Cardiac muscle cell (in vitro differentiated cells and primary cell): Measurements from ENCODE around the gene CIAO2B. TPM values are rescaled to one million over a fixed set of nuclear protein-coding genes. Genes with fewer than 3 reads are reported as not detected.
A peak's percentile ranks its signal among the peaks of the same experiment; 100 is the strongest.

ENCODE experiments used
- DNase-seq, 2 donors: peaks; one replicate each; pipeline versions ENCODE4 v3.0.0 to v3.0.0-alpha.2; 2010 to 2017; ENCODE audit warnings: low read depth in 1 of 2, low spot score in 1 of 2
- H3K27ac ChIP-seq: fragments of 200-600 bp; sonication (generic); 2 replicates; pipeline ENCODE4 v1.5.1; 2016
- H3K27me3 ChIP-seq: fragments of 200-600 bp; sonication (generic); 2 replicates; pipeline ENCODE4 v1.6.0; 2016; ENCODE audit warnings: control low read depth
- H3K36me3 ChIP-seq: fragments of 200-600 bp; sonication (generic); 2 replicates; pipeline ENCODE4 v1.5.1; 2016; ENCODE audit warnings: control low read depth
- H3K4me1 ChIP-seq: fragments of 200-600 bp; sonication (generic); 2 replicates; pipeline ENCODE4 v1.8.1; 2017; ENCODE audit warnings: low read depth, mild to moderate bottlenecking, mixed run types
- H3K4me3 ChIP-seq: fragments of 200-600 bp; sonication (generic); 2 replicates; pipeline ENCODE4 v1.5.1; 2016; ENCODE audit warnings: mild to moderate bottlenecking
- H3K9me3 ChIP-seq: fragments of 200-600 bp; sonication (generic); 2 replicates; pipeline ENCODE4 v1.5.1; 2017; ENCODE audit warnings: low read depth, mild to moderate bottlenecking, control low read depth
- CTCF ChIP-seq: IDR thresholded peaks from 2 replicates; pipeline ENCODE4 v1.5.1; 2012; ENCODE audit warnings: low read depth, mild to moderate bottlenecking, low read length
- polyA plus RNA-seq: library from polyadenylated mRNA; unstranded; fragments of >200 nt; fragmentation: Nextera tagmentation; extraction: Ambion mirVana; gene quantifications from 2 replicates; pipeline ENCODE4 v1.2.1, GENCODE V29; 2016
- total RNA-seq: library from RNA; depleted of rRNA; stranded (reverse); fragments of >200 nt; gene quantifications from 2 replicates; pipeline ENCODE4 v1.2.3, GENCODE V29; 2016

CIAO2B gene
- total and polyA plus RNA-seq, 2 experiments from 2014 or later = 151 to 194 TPM

GRCh38 chr16:66902648-66903543 is 31.3 kb downstream of the CIAO2B start:
- TF ChIP-seq CTCF = no peak
- Histone ChIP-seq H3K27ac (peak overlapping the region; percentile 100), H3K4me1 (peaks cover 84% of the 10 kb centered on the region), H3K9me3 (no peaks in the 10 kb centered on the region), H3K27me3 (no peaks in the 10 kb centered on the region), H3K4me3 (no peak overlapping the region), H3K36me3 (no peaks in the 10 kb centered on the region)
- peak in 1 of 2 donors; percentile 93 for DNase-seq

GRCh38 chr16:66901626-66902025 is 32.6 kb downstream of the CIAO2B start:
- DNase-seq = no peak
- Histone ChIP-seq H3K4me1 (peaks cover 78% of the 10 kb centered on the region), H3K27ac (peak overlapping the region; percentile 100), H3K36me3 (no peaks in the 10 kb centered on the region), H3K9me3 (no peaks in the 10 kb centered on the region), H3K4me3 (no peak overlapping the region), H3K27me3 (no peaks in the 10 kb centered on the region)
- no peak for TF ChIP-seq CTCF

- peak overlapping the region; percentile 100 for H3K27ac ChIP-seq
- H3K36me3 ChIP-seq = no peaks in the 10 kb centered on the region
- DNase-seq = peak in 1 of 2 donors; percentile 48
- H3K4me1 ChIP-seq = peaks cover 73% of the 10 kb centered on the region
- no peaks in the 10 kb centered on the region for H3K9me3 ChIP-seq
- no peaks in the 10 kb centered on the region for H3K27me3 ChIP-seq
- TF ChIP-seq CTCF = no peak
- no peak overlapping the region for H3K4me3 ChIP-seq
Measured at GRCh38 chr16:66900721-66901441, 33.3 kb downstream of the CIAO2B start.

GRCh38 chr16:66899945-66900710 is 34.1 kb downstream of the CIAO2B start:
- Histone ChIP-seq H3K9me3 (no peaks in the 10 kb centered on the region), H3K4me3 (no peak overlapping the region), H3K36me3 (no peaks in the 10 kb centered on the region), H3K27me3 (no peaks in the 10 kb centered on the region), H3K4me1 (peaks cover 73% of the 10 kb centered on the region), H3K27ac (peak overlapping the region; percentile 100)
- TF ChIP-seq CTCF = no peak
- DNase-seq = peak; percentile 84 to 89

GRCh38 chr16:66899310-66899944 is 34.8 kb downstream of the CIAO2B start:
- Histone ChIP-seq H3K4me1 (peaks cover 67% of the 10 kb centered on the region), H3K27me3 (no peaks in the 10 kb centered on the region), H3K27ac (peak overlapping the region; percentile 100), H3K4me3 (no peak overlapping the region), H3K9me3 (no peaks in the 10 kb centered on the region), H3K36me3 (no peaks in the 10 kb centered on the region)
- TF ChIP-seq CTCF = no peak
- DNase-seq = peak in 1 of 2 donors; percentile 60
